HG03457 (cell line): ENCODE results near the gene HS2ST1.

Experiments
- ATAC-seq: cut with Tn5 transposase; IDR thresholded peaks from one replicate; pipeline ENCODE4 v1.9.1; 2021; ENCODE audit warnings: moderate number of reproducible peaks; ENCODE audit not compliant: unreplicated experiment

The HS2ST1 gene

GRCh38 chr1:87155170-87155569 is 240.7 kb downstream of the HS2ST1 start:
- ATAC-seq: no peak

DNA sequence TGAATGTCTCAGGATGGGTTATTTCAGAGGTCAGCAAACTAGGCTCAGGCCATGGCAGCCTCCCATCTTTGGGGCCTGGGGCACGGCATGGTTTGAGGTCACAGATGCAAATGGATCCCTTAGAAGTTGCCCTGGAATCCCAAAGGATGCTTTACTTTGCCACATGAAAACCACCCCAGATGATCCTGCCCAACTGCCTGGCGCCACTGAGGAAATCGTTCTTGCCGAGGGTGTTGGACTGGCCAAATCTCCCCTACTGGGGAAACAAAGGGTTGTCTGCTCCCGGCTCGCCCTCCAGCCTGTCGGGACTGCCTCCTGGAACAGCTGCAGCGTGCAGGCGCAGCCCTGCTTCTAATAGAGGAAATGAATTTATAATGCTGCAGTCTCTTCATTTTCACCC is 241.2 kb downstream of the HS2ST1 start:
- no peak for ATAC-seq

- no peak for ATAC-seq
Observed at GRCh38 chr1:87156124-87156523, 241.7 kb downstream of the HS2ST1 start.

DNA sequence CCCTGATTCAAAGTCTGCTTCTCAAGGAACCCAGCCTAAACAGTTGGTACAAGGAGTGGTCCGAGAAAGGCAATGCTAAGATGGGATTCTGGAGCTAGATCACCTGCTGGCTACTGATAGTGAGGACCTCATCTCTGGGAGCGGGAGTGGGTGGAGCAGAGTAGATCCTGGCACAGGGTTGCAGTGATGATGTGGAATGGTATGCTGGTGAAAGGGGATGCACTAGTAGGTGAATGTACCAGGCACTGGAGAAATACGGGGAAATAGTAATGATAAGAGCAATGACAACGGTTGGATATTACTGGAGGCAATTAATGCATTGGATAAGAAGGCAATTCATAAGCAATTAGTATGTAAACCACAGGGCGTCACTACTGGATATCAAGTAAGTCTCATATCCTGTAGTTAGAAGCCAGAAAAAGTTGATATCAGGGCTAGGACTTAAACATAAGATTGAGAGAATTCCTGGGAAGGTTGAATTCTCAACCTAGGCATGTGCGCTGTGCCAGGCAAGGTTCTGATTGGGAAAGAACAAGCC is 245.0 kb downstream of the HS2ST1 start:
- no peak for ATAC-seq
